GM12878 (cell line): Measurements from ENCODE around the gene TMEM236.

ENCODE experiments used
- CTCF ChIP-seq, 3 experiments: IDR thresholded peaks in 2 of 3; conservative IDR thresholded peaks in 1 of 3; 2 replicates each; pipeline ENCODE4 v1.5.1; 2011; ENCODE audit warnings: low read depth in 3 of 3, low read length in 3 of 3, mild to moderate bottlenecking in 3 of 3, control low read depth in 2 of 3, moderate library complexity in 2 of 3, inconsistent platforms in 1 of 3, mixed read lengths in 1 of 3; ENCODE audit not compliant: control insufficient read depth in 2 of 3, insufficient read depth in 1 of 3; ENCODE audit errors: extremely low read depth in 1 of 3
- IKZF2 ChIP-seq, 2 experiments: fragments of 450-650 bp; IDR thresholded peaks; 2 replicates each; pipeline ENCODE4 v1.6.1; 2017; ENCODE audit warnings: mild to moderate bottlenecking in 2 of 2, moderate library complexity in 2 of 2
- POLR2AphosphoS5 ChIP-seq: IDR thresholded peaks from 2 replicates; pipeline ENCODE4 v1.6.1; 2011; ENCODE audit warnings: mild to moderate bottlenecking, low read length, inconsistent platforms
- REST ChIP-seq: IDR thresholded peaks from 2 replicates; pipeline ENCODE4 v1.6.1; 2012; ENCODE audit warnings: mild to moderate bottlenecking, low read depth, low read length
- TF ChIP-seq, protein P1 (sequence below): fragments of 150-350 bp; IDR thresholded peaks from 2 replicates; pipeline ENCODE4 v1.6.1; 2016; ENCODE audit warnings: low read depth, low read length
- TF ChIP-seq, protein P2 (sequence below): IDR thresholded peaks from 2 replicates; pipeline ENCODE4 v1.6.1; 2011; ENCODE audit warnings: borderline replicate concordance, low read depth, mild to moderate bottlenecking, moderate library complexity, low read length; ENCODE audit not compliant: insufficient read depth, poor library complexity, severe bottlenecking
- TF ChIP-seq, protein P3 (sequence below): IDR thresholded peaks from 2 replicates; pipeline ENCODE4 v1.6.1; 2011; ENCODE audit warnings: low read depth, low read length, improper control_type of control experiment, borderline replicate concordance

DNA sequence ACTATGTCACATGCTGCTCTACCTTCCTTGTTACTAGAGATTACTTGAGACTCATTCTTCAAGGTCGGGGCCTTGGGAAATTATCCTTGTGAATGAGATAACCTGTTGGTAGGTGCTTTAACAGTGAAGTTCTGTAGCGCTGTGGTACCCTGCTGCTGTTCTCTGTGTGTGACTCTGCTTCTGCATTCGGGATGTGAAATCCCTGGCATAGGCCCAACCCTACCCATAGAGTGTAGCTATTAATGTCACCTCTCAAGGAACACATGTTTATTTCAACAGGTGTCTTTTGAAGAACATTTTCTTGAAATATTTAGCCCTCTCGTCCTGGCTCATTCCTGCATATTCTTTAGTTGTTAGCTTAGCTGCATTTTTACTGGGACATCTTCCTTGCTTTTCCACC is 41.8 kb upstream of the TMEM236 start:
- TF ChIP-seq, protein P1, sequence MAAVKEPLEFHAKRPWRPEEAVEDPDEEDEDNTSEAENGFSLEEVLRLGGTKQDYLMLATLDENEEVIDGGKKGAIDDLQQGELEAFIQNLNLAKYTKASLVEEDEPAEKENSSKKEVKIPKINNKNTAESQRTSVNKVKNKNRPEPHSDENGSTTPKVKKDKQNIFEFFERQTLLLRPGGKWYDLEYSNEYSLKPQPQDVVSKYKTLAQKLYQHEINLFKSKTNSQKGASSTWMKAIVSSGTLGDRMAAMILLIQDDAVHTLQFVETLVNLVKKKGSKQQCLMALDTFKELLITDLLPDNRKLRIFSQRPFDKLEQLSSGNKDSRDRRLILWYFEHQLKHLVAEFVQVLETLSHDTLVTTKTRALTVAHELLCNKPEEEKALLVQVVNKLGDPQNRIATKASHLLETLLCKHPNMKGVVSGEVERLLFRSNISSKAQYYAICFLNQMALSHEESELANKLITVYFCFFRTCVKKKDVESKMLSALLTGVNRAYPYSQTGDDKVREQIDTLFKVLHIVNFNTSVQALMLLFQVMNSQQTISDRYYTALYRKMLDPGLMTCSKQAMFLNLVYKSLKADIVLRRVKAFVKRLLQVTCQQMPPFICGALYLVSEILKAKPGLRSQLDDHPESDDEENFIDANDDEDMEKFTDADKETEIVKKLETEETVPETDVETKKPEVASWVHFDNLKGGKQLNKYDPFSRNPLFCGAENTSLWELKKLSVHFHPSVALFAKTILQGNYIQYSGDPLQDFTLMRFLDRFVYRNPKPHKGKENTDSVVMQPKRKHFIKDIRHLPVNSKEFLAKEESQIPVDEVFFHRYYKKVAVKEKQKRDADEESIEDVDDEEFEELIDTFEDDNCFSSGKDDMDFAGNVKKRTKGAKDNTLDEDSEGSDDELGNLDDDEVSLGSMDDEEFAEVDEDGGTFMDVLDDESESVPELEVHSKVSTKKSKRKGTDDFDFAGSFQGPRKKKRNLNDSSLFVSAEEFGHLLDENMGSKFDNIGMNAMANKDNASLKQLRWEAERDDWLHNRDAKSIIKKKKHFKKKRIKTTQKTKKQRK: no peak
- no peak for TF ChIP-seq REST
- no peak for TF ChIP-seq POLR2AphosphoS5
- TF ChIP-seq, protein P2, sequence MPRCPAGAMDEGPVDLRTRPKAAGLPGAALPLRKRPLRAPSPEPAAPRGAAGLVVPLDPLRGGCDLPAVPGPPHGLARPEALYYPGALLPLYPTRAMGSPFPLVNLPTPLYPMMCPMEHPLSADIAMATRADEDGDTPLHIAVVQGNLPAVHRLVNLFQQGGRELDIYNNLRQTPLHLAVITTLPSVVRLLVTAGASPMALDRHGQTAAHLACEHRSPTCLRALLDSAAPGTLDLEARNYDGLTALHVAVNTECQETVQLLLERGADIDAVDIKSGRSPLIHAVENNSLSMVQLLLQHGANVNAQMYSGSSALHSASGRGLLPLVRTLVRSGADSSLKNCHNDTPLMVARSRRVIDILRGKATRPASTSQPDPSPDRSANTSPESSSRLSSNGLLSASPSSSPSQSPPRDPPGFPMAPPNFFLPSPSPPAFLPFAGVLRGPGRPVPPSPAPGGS: no peak
- TF ChIP-seq, protein P3, sequence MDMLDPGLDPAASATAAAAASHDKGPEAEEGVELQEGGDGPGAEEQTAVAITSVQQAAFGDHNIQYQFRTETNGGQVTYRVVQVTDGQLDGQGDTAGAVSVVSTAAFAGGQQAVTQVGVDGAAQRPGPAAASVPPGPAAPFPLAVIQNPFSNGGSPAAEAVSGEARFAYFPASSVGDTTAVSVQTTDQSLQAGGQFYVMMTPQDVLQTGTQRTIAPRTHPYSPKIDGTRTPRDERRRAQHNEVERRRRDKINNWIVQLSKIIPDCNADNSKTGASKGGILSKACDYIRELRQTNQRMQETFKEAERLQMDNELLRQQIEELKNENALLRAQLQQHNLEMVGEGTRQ: no peak
- no peak for TF ChIP-seq CTCF (IDR thresholded peaks at IDR 0.05 in 2 of 3, conservative IDR thresholded peaks at IDR 0.05 in 1 of 3; ENCODE audit: control insufficient read depth in 2 of 3, extremely low read depth in 1 of 3, insufficient read depth in 1 of 3, low read depth in 3 of 3, low read length in 3 of 3)
- TF ChIP-seq IKZF2 (IDR thresholded peaks at IDR 0.05): no peak
